BLaER1 treated with 17β-estradiol and CSF1 and Interleukin-3, amounts not matched to agents 10 nM and 100 nM (cell line): ENCODE results near the gene GRHL1.
A peak's percentile ranks its signal among the peaks of the same experiment; 100 is the strongest.
"Not testable (repeated sequence)": the region's sequence is repeated elsewhere in the genome, so short reads cannot be mapped to it uniquely, and the experiment has no call there.

Experiments used
- H3K27ac ChIP-seq, 11 experiments: shearing (Covaris generic); formaldehyde crosslinking; 2 replicates each; pipeline ENCODE4 v1.8.1; 2022
- H3K27me3 ChIP-seq, 11 experiments: shearing (Covaris generic); formaldehyde crosslinking; 2 replicates each; pipeline ENCODE4 v1.8.1; 2022
- H3K36me3 ChIP-seq, 11 experiments: shearing (Covaris generic); formaldehyde crosslinking; 2 replicates each; pipeline ENCODE4 v1.8.1; 2022
- H3K4me1 ChIP-seq, 10 experiments: shearing (Covaris generic); formaldehyde crosslinking; 2 replicates each; pipeline ENCODE4 v1.8.1; 2022
- H3K4me2 ChIP-seq, 11 experiments: shearing (Covaris generic); formaldehyde crosslinking; 2 replicates each; pipeline ENCODE4 v1.8.1; 2022
- H3K4me3 ChIP-seq, 10 experiments: shearing (Covaris generic); formaldehyde crosslinking; 2 replicates each; pipeline ENCODE4 v1.8.1; 2022
- H3K9ac ChIP-seq, 11 experiments: shearing (Covaris generic); formaldehyde crosslinking; 2 replicates each; pipeline ENCODE4 v1.8.1; 2022
- H3K9me3 ChIP-seq, 11 experiments: shearing (Covaris generic); formaldehyde crosslinking; replicated peaks in 1 of 11; 2 replicates each; pipeline ENCODE4 v1.8.1; 2022
- H4K20me1 ChIP-seq, 11 experiments: shearing (Covaris generic); formaldehyde crosslinking; 2 replicates each; pipeline ENCODE4 v1.8.1; 2022
- Cebpa-rat ChIP-seq, 11 experiments: shearing (Covaris generic); IDR thresholded peaks; 2 replicates each; pipeline ENCODE4 v1.8.1; 2022

GRHL1 gene

DNA sequence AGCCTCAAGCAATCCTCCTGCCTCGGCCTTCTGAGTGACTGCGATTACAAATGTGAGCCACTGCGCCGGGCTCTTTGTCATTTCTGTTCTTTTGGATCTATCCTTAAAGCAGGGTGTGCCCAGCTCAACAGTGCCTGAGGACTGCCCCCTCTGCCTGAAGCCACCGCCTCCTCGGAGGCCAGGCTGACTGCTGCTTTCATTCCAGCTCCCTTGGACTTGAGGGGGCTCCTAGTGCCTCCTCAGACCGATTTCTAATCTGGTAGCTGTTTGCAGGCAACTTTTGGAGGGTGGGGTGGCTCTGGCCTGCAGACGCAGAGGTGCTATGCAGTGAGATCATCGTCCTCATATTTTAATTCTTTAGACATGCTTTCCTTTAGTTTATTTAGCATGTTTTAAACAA, 55.9 kb downstream of the GRHL1 start:
- TF ChIP-seq Cebpa-rat (IDR thresholded peaks at IDR 0.05), result no peak
- no peaks in the 10 kb centered on the region for H4K20me1 ChIP-seq
- no peaks in the 10 kb centered on the region for H3K36me3 ChIP-seq
- no peak overlapping the region for H3K4me3 ChIP-seq
- peak overlapping the region in 10 of 11 experiments; percentile 67 to 93 (median 83); a peak in 20 of 22 replicates for H3K4me2 ChIP-seq
- H3K9me3 ChIP-seq, result peaks cover 8 to 14% (median 11%) of the 10 kb centered on the region in 11 experiments; a peak in 18 of 22 replicates
- H3K27ac ChIP-seq, result peak overlapping the region in 4 of 11 experiments; percentile 31 to 72 (median 56); a peak in 7 of 22 replicates
- no peaks in the 10 kb centered on the region for H3K27me3 ChIP-seq
- H3K4me1 ChIP-seq, result peaks cover 38 to 52% (median 48%) of the 10 kb centered on the region in 10 experiments
- peak overlapping the region in 1 of 11 experiments; percentile 30; a peak in 1 of 22 replicates for H3K9ac ChIP-seq

DNA sequence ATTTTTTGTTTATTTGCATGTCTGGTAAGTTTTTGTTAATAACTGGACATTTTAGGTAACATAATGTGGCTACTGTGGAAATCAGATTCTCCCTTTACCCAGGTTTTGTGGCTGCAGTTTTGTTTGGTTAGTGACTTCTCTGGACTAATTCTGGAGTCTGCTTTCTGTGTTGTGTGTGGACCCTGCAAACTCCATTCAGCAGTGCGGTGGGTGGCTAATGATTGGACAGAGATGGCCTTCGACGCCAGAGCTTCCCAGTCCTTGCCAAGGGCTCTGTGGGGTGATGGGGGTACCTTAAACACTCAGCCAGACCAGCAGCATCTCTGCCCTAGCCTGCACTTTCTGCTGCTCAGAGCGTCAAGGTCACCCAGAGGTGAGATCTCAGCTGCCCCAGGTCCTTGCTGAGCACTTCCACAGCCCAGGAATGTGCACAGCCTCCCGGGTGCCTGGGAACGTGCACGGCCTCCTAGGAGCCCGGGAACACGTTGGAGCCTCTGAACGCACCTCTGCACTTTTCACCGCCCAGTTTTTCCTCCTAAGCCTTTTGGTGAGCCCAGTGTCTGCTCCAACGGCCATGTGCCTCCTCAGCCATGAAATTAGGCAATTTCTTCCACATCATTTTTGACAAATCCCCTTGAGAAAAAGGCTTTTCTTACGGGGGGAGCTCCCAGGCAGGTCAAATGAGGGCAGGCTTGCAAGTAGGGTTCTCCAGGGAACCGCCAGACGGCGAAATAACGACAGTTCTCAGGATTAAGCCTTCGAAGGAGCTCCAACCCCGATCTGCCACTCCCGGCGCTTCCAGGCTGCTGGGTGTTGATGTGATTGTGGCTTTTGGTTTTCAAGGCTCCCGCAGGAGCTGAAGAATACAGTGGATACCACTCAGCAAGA, 56.7 kb downstream of the GRHL1 start:
- peaks cover 34 to 48% (median 44%) of the 10 kb centered on the region in 10 experiments for H3K4me1 ChIP-seq
- H3K9me3 ChIP-seq, result peaks cover 8 to 14% (median 11%) of the 10 kb centered on the region in 11 experiments; a peak in 18 of 22 replicates
- no peaks in the 10 kb centered on the region for H4K20me1 ChIP-seq
- no peaks in the 10 kb centered on the region for H3K36me3 ChIP-seq
- H3K9ac ChIP-seq, result peak overlapping the region in 8 of 11 experiments; percentile 16 to 64 (median 42); a peak in 14 of 22 replicates
- TF ChIP-seq Cebpa-rat (IDR thresholded peaks at IDR 0.05), result 0 out of 22 replicates have a peak, but pooled peaks of 1 of the 11 experiments have one; percentile 51
- H3K27ac ChIP-seq, result peak overlapping the region in 10 of 11 experiments; percentile 9 to 72 (median 53); a peak in 17 of 22 replicates
- H3K4me2 ChIP-seq, result peak overlapping the region; percentile 67 to 93 (median 83)
- no peaks in the 10 kb centered on the region for H3K27me3 ChIP-seq
- H3K4me3 ChIP-seq, result peak overlapping the region in 5 of 10 experiments; percentile 1 to 39 (median 29); a peak in 8 of 20 replicates

DNA sequence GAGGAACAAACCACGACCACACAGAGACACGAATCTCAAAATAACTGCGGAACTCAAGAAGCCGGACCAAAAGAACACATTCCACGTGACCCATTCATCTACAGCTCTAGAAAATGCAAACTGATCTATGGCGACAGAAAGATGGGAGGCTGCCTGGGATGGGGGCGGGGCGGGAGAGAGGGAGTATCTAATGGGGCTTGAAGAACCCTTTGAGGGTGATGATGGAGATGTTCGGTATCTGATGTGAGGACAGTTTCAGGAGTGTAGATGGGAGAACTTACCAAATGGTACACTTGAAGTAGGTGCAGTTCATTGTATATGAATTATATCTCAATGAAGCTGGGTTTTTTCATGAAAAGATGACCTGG, 57.3 kb downstream of the GRHL1 start:
- peaks cover 8 to 16% (median 11%) of the 10 kb centered on the region in 11 experiments; a peak in 18 of 22 replicates for H3K9me3 ChIP-seq
- H3K4me2 ChIP-seq, result peak overlapping the region; percentile 67 to 93 (median 83)
- H3K4me3 ChIP-seq, result peak overlapping the region in 5 of 10 experiments; percentile 1 to 39 (median 29); a peak in 8 of 20 replicates
- no peaks in the 10 kb centered on the region for H3K36me3 ChIP-seq
- peak overlapping the region in 8 of 11 experiments; percentile 26 to 64 (median 42); a peak in 13 of 22 replicates for H3K9ac ChIP-seq
- H3K27ac ChIP-seq, result peak overlapping the region in 10 of 11 experiments; percentile 9 to 72 (median 53); a peak in 14 of 22 replicates
- peaks cover 34 to 48% (median 43%) of the 10 kb centered on the region in 10 experiments for H3K4me1 ChIP-seq
- no peak for TF ChIP-seq Cebpa-rat (IDR thresholded peaks at IDR 0.05)
- no peaks in the 10 kb centered on the region for H3K27me3 ChIP-seq
- H4K20me1 ChIP-seq, result no peaks in the 10 kb centered on the region

DNA sequence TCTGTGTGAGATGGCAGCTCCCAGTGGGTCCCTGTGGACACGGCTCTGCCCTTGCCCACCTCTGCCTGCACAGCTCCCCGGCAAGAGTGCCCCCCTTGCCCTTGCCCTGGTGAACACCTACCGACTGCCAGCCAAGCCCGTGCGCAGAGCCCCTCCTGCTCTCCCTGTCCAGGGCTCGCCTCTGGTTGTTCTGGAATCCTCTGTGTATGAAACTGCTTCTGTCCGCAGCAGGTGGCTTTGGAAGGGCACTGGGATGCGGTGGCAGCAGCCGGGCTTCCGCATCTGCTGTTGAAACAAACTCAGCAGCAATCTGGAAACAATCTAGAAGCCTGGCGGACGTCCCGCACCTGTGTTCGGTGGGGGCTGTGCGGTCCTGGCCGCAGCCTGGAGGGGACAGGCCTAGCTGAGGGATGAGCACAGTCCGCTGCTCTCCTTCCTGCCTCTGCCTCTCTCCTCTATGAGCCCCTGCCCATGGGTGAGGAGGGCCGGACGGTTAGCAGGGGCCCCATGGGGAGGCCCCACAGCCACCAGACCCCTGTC, 57.8 kb downstream of the GRHL1 start:
- Histone ChIP-seq H3K4me3 (peak overlapping the region in 1 of 10 experiments; percentile 9; a peak in 1 of 20 replicates), H3K9ac (peak overlapping the region in 7 of 11 experiments; percentile 11 to 64 (median 32); a peak in 11 of 22 replicates), H3K27ac (peak overlapping the region in 7 of 11 experiments; percentile 31 to 72 (median 57); a peak in 14 of 22 replicates), H4K20me1 (no peaks in the 10 kb centered on the region), H3K9me3 (peaks cover 8 to 22% (median 12%) of the 10 kb centered on the region in 11 experiments; a peak in 18 of 22 replicates), H3K27me3 (no peaks in the 10 kb centered on the region), H3K4me1 (peaks cover 34 to 48% (median 43%) of the 10 kb centered on the region in 10 experiments), H3K4me2 (peak overlapping the region; percentile 67 to 93 (median 83)), H3K36me3 (no peaks in the 10 kb centered on the region)
- TF ChIP-seq Cebpa-rat (IDR thresholded peaks at IDR 0.05), result no peak

DNA sequence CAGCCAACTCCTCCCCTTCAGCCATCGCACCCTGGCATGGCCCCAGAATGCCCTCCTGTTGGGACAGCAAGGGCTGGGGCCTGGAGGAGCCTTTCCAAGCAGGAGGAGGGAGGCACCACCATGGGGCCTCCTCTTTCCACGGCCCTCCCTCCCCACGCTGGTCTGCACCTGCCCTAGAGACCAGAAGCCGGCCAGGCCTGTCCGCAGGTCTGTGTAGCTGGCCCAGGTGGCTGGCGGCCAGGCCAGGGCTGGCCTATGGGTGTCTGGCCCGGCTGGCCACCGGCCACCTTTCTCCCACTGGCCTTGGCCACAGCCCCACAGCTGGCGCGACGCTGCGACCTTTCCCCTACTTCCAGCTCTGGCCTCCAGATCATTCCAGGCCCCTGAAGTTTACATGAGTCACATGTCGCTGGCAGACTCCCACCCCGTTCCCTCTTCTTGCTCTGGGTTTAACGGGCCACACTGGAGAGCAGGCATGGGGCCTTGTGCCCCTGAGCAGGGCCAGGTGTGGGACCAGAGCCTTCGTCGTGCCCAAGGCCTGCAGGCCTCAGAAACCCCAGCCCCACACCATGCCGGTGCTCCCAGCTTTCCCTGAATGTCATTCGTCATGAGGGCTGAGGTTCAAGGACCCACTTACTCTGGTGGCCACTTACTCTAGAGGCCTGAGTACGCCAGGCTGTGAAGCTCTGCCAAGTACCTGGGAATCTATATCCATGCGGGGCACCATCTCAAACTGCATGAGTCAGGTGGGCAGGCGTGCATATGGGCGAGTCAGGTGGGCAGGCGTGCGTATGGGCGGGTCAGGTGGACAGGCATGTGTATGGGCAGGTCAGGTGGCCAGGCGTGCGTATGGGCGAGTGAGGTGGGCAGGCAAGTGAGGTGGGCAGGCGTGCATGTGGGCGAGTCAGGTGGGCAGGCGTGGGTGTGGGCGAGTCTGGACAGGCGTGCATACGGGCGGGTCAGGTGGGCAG, 58.6 kb downstream of the GRHL1 start:
- Histone ChIP-seq H3K4me3 (peak overlapping the region in 1 of 10 experiments; percentile 9; a peak in 1 of 20 replicates), H3K9me3 (peaks cover 8 to 27% (median 12%) of the 10 kb centered on the region in 11 experiments; a peak in 18 of 22 replicates), H3K36me3 (no peaks in the 10 kb centered on the region), H3K4me2 (peak overlapping the region; percentile 67 to 93 (median 83)), H3K27ac (peak overlapping the region in 7 of 11 experiments; percentile 31 to 72 (median 57); a peak in 13 of 22 replicates), H3K27me3 (no peaks in the 10 kb centered on the region), H4K20me1 (no peaks in the 10 kb centered on the region), H3K4me1 (peaks cover 34 to 48% (median 43%) of the 10 kb centered on the region in 10 experiments), H3K9ac (peak overlapping the region in 6 of 11 experiments; percentile 11 to 64 (median 22); a peak in 6 of 22 replicates)
- no peak for TF ChIP-seq Cebpa-rat (IDR thresholded peaks at IDR 0.05)

DNA sequence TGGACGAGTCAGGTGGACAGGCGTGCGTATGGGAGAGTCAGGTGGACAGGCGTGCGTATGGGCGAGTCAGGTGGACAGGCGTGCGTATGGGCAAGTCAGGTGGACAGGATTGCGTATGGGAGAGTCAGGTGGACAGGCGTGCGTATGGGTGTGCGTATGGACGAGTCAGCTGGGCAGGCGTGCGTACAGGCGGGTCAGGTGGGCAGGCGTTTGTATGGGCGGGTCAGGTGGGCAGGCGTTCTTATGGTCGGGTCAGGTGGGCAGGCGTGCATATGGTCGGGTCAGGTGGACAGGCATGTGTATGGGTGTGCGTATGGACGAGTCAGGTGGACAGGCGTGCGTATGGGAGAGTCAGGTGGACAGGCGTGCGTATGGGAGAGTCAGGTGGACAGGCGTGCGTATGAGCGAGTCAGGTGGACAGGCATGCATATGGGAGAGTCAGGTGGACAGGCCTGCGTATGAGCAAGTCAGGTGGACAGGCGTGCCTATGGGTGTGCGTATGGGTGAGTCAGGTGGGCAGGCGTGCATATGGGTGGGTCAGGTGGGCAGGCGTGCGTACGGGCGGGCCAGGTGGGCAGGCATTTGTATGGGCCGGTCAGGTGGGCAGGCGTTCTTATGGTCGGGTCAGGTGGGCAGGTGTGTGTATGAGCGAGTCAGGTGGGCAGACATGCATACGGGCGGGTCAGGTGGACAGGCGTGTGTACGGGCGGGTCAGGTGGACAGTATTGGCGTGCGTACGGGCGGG, 59.5 kb downstream of the GRHL1 start:
- not testable (repeated sequence) for H3K27ac ChIP-seq, H3K9ac ChIP-seq, H3K36me3 ChIP-seq, H3K27me3 ChIP-seq, H3K4me3 ChIP-seq, H4K20me1 ChIP-seq, H3K4me2 ChIP-seq
- Histone ChIP-seq H3K9me3 (peaks cover 4 to 23% (median 7%) of the 10 kb centered on the region in 11 experiments; a peak in 18 of 22 replicates), H3K4me1 (peaks cover 34 to 44% (median 42%) of the 10 kb centered on the region in 10 experiments)

DNA sequence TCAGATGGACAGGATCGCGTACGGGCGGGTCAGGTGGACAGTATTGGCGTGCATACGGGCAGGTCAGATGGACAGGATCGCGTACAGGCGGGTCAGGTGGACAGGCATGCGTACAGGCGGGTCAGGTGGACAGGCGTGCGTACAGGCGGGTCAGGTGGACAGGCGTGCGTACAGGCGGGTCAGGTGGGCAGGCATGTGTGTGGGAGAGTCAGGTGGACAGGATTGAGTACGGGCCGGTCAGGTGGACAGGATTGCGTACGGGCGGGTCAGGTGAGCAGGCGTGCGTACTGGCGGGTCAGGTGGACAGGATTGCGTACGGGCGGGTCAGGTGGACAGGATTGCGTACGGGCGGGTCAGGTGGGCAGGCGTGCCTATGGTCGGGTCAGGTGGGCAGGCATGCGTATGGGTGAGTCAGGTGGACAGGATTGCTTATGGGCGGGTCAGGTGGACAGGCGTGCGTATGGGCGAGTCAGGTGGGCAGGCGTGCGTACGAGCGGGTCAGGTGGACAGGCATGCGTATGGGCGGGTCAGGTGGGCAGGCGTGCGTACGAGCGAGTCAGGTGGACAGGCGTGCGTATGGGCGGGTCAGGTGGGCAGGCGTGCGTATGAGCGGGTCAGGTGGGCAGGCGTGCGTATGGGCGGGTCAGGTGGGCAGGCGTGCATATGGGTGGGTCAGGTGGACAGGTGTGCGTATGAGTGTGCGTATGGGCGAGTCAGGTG, 60.3 kb downstream of the GRHL1 start:
- H3K27me3 ChIP-seq, H3K4me2 ChIP-seq, H4K20me1 ChIP-seq, H3K27ac ChIP-seq, H3K4me3 ChIP-seq, H3K36me3 ChIP-seq, H3K9ac ChIP-seq: not testable (repeated sequence)
- H3K9me3 ChIP-seq, result peaks cover 0 to 15% (median under 1%) of the 10 kb centered on the region in 11 experiments; a peak in 8 of 22 replicates
- H3K4me1 ChIP-seq, result peaks cover 32 to 41% (median 38%) of the 10 kb centered on the region in 10 experiments

DNA sequence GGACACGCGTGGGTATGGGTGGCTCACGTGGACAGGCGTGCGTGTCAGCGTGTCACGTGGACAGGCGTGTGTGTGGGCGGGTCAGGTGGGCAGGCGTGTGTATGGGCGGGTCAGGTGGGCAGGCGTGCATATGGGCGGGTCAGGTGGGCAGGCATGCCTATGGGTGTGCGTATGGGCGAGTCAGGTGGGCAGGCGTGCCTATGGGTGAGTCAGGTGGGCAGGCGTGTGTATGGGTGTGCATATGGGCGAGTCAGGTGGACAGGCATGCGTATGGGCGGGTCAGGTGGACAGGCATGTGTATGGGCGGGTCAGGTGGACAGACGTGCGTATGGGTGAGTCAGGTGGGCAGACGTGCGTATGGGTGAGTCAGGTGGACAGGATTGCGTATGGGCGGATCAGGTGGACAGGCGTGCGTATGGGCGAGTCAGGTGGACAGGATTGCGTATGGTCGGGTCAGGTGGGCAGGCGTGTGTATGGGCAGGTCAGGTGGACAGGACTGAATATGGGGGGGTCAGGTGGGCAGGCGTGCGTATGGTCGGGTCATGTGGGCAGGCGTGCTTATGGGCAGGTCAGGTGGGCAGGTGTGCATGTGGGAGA, 61.0 kb downstream of the GRHL1 start:
- not testable (repeated sequence) for H3K27ac ChIP-seq, H3K9ac ChIP-seq, H3K4me3 ChIP-seq, H4K20me1 ChIP-seq, H3K36me3 ChIP-seq, H3K27me3 ChIP-seq, H3K4me2 ChIP-seq
- H3K9me3 ChIP-seq, result peaks cover 0 to 20% (median 6%) of the 10 kb centered on the region in 11 experiments; a peak in 10 of 22 replicates
- peaks cover 29 to 34% (median 32%) of the 10 kb centered on the region in 10 experiments for H3K4me1 ChIP-seq
